A549 (cell line): Measurements from ENCODE around the gene GPLD1. TPM values are rescaled to one million over a fixed set of nuclear protein-coding genes. Genes with fewer than 3 reads are reported as not detected.

Experiments
- ATAC-seq, 2 experiments: fragments of 200-7000 bp in 1 of 2; fragments of >200 bp in 1 of 2; cut with Nextera tagmentation in 1 of 2; cut with Tn5 transposase in 1 of 2; 3 replicates each; pipeline versions ENCODE4 v1.8.0 to v1.9.1; 2018 to 2020; ENCODE audit warnings: mild to moderate bottlenecking in 1 of 2, moderate library complexity in 1 of 2
- CTCF ChIA-PET: fragments of 300-600 bp; sonication (Branson Sonifier 250); formaldehyde crosslinking; extraction: SDS; loops from one replicate; lab custom pipeline; 2021; ENCODE audit warnings: antibody characterized with exemption, inconsistent platforms; lab: Yijun Ruan, JAX
- POLR2A ChIA-PET: fragments of 350-600 bp; formaldehyde crosslinking; extraction: SDS; loops from one replicate; lab custom pipeline; 2021; ENCODE audit warnings: antibody characterized with exemption, inconsistent platforms; lab: Yijun Ruan, JAX
- DNase-seq, 2 experiments: peaks; one replicate each; pipeline versions ENCODE4 v3.0.0 to v3.0.0-alpha.2; 2011 to 2016; ENCODE audit warnings: low read depth in 1 of 2, low spot score in 1 of 2
- FAIRE-seq: peaks from 2 replicates; lab custom pipeline; 2011; peaks lifted over from hg19 to GRCh38; lab: Jason Lieb, UNC
- H3K27ac ChIP-seq, 2 experiments: fragments of >200 bp; sonication (Bioruptor Twin); formaldehyde crosslinking; 3 replicates each; pipeline ENCODE4 v1.5.1; 2016 to 2017
- H3K4me1 ChIP-seq: fragments of >200 bp; sonication (Bioruptor Twin); formaldehyde crosslinking; 3 replicates; pipeline ENCODE4 v1.6.1; 2016
- H3K4me2 ChIP-seq: fragments of >200 bp; sonication (Bioruptor Twin); formaldehyde crosslinking; 3 replicates; pipeline ENCODE4 v1.6.1; 2016
- H3K4me3 ChIP-seq: fragments of >200 bp; sonication (Bioruptor Twin); formaldehyde crosslinking; 3 replicates; pipeline ENCODE4 v1.5.1; 2016
- H3K9me3 ChIP-seq: fragments of >200 bp; sonication (Bioruptor Twin); formaldehyde crosslinking; 3 replicates; pipeline ENCODE4 v1.6.1; 2016
- CBX2 ChIP-seq: fragments of 200-600 bp; sonication (generic); IDR thresholded peaks from 2 replicates; pipeline ENCODE4 v1.6.1; 2016; ENCODE audit warnings: low read depth, mild to moderate bottlenecking, borderline replicate concordance
- CHD2 ChIP-seq: fragments of 150-350 bp; IDR thresholded peaks from 2 replicates; pipeline ENCODE4 v1.6.1; 2014; ENCODE audit warnings: low read length; ENCODE audit not compliant: partially characterized antibody
- CTCF ChIP-seq: fragments of >200 bp; sonication (Bioruptor Twin); formaldehyde crosslinking; IDR thresholded peaks from 3 replicates; pipeline ENCODE4 v1.5.1; 2016
- ESRRA ChIP-seq: fragments of 150-350 bp; IDR thresholded peaks from 2 replicates; pipeline ENCODE4 v1.6.1; 2014; ENCODE audit warnings: mild to moderate bottlenecking, low read length, borderline replicate concordance
- FOSB ChIP-seq: fragments of 250-450 bp; sonication (Bioruptor Pico); IDR thresholded peaks from 2 replicates; pipeline ENCODE4 v1.5.0; 2020; ENCODE audit warnings: mild to moderate bottlenecking, moderate library complexity
- GATA3 ChIP-seq: IDR thresholded peaks from 2 replicates; pipeline ENCODE4 v1.6.1; 2012; ENCODE audit warnings: borderline replicate concordance
- HEYL ChIP-seq: fragments of 250-450 bp; sonication (Bioruptor Pico); IDR thresholded peaks from 2 replicates; pipeline ENCODE4 v1.8.0; 2021; ENCODE audit warnings: mild to moderate bottlenecking, moderate library complexity
- HMGXB4 ChIP-seq: fragments of 250-450 bp; sonication (Bioruptor Pico); IDR thresholded peaks from 2 replicates; pipeline ENCODE4 v1.5.0; 2021; ENCODE audit warnings: mild to moderate bottlenecking, moderate library complexity, borderline replicate concordance
- HOXA7 ChIP-seq: fragments of 250-450 bp; sonication (Bioruptor Pico); IDR thresholded peaks from 2 replicates; pipeline ENCODE4 v1.5.0; 2020; ENCODE audit warnings: mild to moderate bottlenecking, moderate library complexity
- JUN ChIP-seq, 2 experiments: fragments of >200 bp; sonication (Bioruptor Twin); formaldehyde crosslinking; IDR thresholded peaks; 2 replicates in 1 of 2; 3 replicates in 1 of 2; pipeline ENCODE4 v1.6.1; 2016 to 2017
- KDM1A ChIP-seq: fragments of 200-600 bp; sonication (generic); IDR thresholded peaks from 2 replicates; pipeline ENCODE4 v1.6.1; 2016; ENCODE audit warnings: low read depth, mild to moderate bottlenecking
- MAFK ChIP-seq: fragments of 450-650 bp; IDR thresholded peaks from 2 replicates; pipeline ENCODE4 v1.6.1; 2014; ENCODE audit not compliant: partially characterized antibody
- MAX ChIP-seq: IDR thresholded peaks from 2 replicates; pipeline ENCODE4 v1.6.1; 2012
- MYC ChIP-seq: IDR thresholded peaks from 2 replicates; pipeline ENCODE4 v1.6.1; 2012; ENCODE audit warnings: mild to moderate bottlenecking, inconsistent platforms, low read length, improper control_type of control experiment, borderline replicate concordance
- RCOR1 ChIP-seq: fragments of 150-350 bp; IDR thresholded peaks from 2 replicates; pipeline ENCODE4 v1.6.1; 2014; ENCODE audit warnings: antibody characterized with exemption, low read length, low read depth
- SMC3 ChIP-seq: fragments of >200 bp; sonication (Bioruptor Twin); formaldehyde crosslinking; IDR thresholded peaks from 3 replicates; pipeline ENCODE4 v1.6.1; 2018; ENCODE audit warnings: inconsistent platforms
- SREBF2 ChIP-seq: fragments of 450-650 bp; IDR thresholded peaks from 2 replicates; pipeline ENCODE4 v1.6.1; 2014; ENCODE audit warnings: mild to moderate bottlenecking, moderate library complexity
- TFCP2L1 ChIP-seq: fragments of 250-450 bp; sonication (Bioruptor Pico); IDR thresholded peaks from 2 replicates; pipeline ENCODE4 v1.5.0; 2021; ENCODE audit warnings: mild to moderate bottlenecking
- TP53 ChIP-seq: fragments of 250-450 bp; sonication (Bioruptor Pico); IDR thresholded peaks from 2 replicates; pipeline ENCODE4 v1.5.0; 2021; ENCODE audit warnings: mild to moderate bottlenecking, moderate library complexity
- ZNF302 ChIP-seq: fragments of 250-450 bp; sonication (Bioruptor Pico); IDR thresholded peaks from 2 replicates; pipeline ENCODE4 v1.9.0; 2021; ENCODE audit warnings: inconsistent platforms, mild to moderate bottlenecking, moderate library complexity
- WGBS: methylation state at CpG from one replicate; pipeline ENCODE4 v1.1.6; 2017; ENCODE audit errors: missing lambda C conversion rate; 5-methylcytosine and 5-hydroxymethylcytosine counted together
- polyA plus RNA-seq, 4 experiments: library from polyadenylated mRNA; depleted of rRNA in 3 of 4; stranded (reverse); fragments of >200 nt; fragmentation: RNase III in 1 of 4; extraction: RNeasy Plus Mini Kit Qiagen cat#74134 plus additional on column Dnase treatment in 1 of 4; gene quantifications; 2 replicates in 3 of 4; 3 replicates in 1 of 4; pipeline ENCODE4 v1.2.3, GENCODE V29; 2011 to 2017

GPLD1 gene
- polyA plus RNA-seq, 2 of the 4 experiments (the other 2 are of a cell fraction), result 1.3 to 2.6 TPM

- peak overlapping the region; percentile 90 for H3K4me2 ChIP-seq
- FAIRE-seq, result no peak
- peak in 1 of 2 experiments; percentile 47 for DNase-seq
- peaks cover 6% of the 10 kb centered on the region; the same call in 1 of the 3 replicates for H3K4me1 ChIP-seq
- peak overlapping the region; percentile 54 for H3K4me3 ChIP-seq
- ATAC-seq, result peak; percentile 89 to 90; a peak in 5 of 6 replicates
- peak overlapping the region; percentile 77 to 99 for H3K27ac ChIP-seq
- 38% methylated on average over 22 of the region's 36 CpGs for WGBS
- POLR2A ChIA-PET, result interaction anchor here (0.9 kb wide), 1 partner anchor 27 kb away, joined by 3 read pairs; no protein-coding TSS in a partner anchor
- CTCF ChIA-PET, result interaction anchor here (0.8 to 5.0 kb wide), 13 partner anchors 8 to 290 kb away, joined by 3 to 33 read pairs (median 3); no protein-coding TSS in a partner anchor
- H3K9me3 ChIP-seq, result no peaks in the 10 kb centered on the region
- no peak for TF ChIP-seq KDM1A
- TF ChIP-seq CHD2, result no peak
- TF ChIP-seq CBX2, result no peak
- no peak for TF ChIP-seq JUN (IDR thresholded peaks at IDR 0.05)
- no peak for TF ChIP-seq GATA3
- no peak for TF ChIP-seq MYC
- TF ChIP-seq ZNF302 (CRISPR knock-in tag), result no peak
- no peak for TF ChIP-seq SREBF2
- TF ChIP-seq FOSB (CRISPR knock-in tag), result no peak
- TF ChIP-seq TFCP2L1, result no peak
- TF ChIP-seq MAX, result no peak
- TF ChIP-seq RCOR1, result no peak
- TF ChIP-seq HMGXB4 (CRISPR knock-in tag), result no peak
- no peak for TF ChIP-seq HOXA7 (CRISPR knock-in tag)
- no peak for TF ChIP-seq ESRRA
- TF ChIP-seq SMC3, result no peak
- TF ChIP-seq CTCF, result no peak
- TF ChIP-seq MAFK, result no peak
- no peak for TF ChIP-seq TP53 (CRISPR knock-in tag)
These were observed 4.8 kb upstream of the GPLD1 start for GRCh38 chr6:24493945-24494820.

DNA sequence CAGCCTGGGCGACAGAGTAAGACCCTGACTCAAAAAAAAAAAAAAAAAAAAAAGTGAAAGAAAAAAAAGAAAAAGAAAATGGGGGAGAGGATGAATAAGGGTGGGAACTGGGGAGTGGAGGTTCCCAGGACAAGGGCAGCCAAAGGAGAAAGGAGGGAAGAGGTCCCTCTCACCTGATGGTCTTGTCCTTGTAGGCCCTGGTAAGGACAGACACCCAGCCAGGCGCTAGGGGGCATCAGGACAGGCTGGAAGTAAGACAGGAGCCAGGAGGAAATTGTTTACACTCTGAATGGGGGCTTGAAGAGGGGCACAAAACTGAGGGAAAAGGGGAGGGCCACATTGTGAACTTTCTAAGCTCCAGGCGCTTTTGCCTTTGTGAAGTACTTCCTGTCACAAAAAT is 3.1 kb upstream of the GPLD1 start:
- Histone ChIP-seq H3K27ac (no peak overlapping the region), H3K4me3 (no peak overlapping the region), H3K4me2 (no peak overlapping the region), H3K4me1 (peaks cover 6% of the 10 kb centered on the region; the same call in 1 of the 3 replicates), H3K9me3 (no peaks in the 10 kb centered on the region)
- ChIA-PET CTCF (interaction anchor here (0.6 to 5.0 kb wide), 5 partner anchors 8 to 30 kb away, joined by 3 to 33 read pairs (median 4); no protein-coding TSS in a partner anchor), POLR2A (no interaction called here)
- WGBS, result 65% methylated on average over 3 of the region's 3 CpGs
- ATAC-seq (no peak), DNase-seq (peak in 1 of 2 experiments; percentile 44), FAIRE-seq (no peak)
- peak; percentile 22; the same call in 1 of the 3 replicates for TF ChIP-seq CTCF
- TF ChIP-seq HEYL (CRISPR knock-in tag), result no peak
